NCI-H69 (cell line): Measurements from ENCODE around the gene MCF2.

Source experiments
- DNase-seq: peaks from one replicate; lab custom pipeline; 2025; lab: John Stamatoyannopoulos, UW

Gene MCF2

GRCh38 chrX:139600105-139600504 is 107.9 kb downstream of the MCF2 start:
- no peak for DNase-seq

DNA sequence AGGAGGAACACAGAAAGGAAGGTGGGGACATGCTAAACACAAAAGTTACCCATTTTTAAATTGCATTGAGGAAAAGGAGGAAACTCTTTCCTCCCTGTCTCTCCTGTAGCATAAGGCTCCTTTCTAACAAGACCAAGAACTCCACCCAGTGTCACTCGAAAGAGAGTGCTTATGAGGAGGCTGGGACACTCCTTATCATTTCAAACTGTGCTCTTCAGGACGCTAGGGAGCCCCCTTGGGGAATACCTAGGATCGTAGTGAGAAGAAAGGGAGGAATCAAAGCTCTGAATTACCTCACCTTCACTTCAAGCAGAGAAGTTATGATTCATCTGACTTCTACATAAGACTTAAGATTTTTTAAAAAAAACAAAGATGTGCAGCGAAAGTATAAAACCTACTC is 111.9 kb downstream of the MCF2 start:
- no peak for DNase-seq

- no peak for DNase-seq
Measured at GRCh38 chrX:139585613-139586012, 122.4 kb downstream of the MCF2 start.

GRCh38 chrX:139581068-139581467 is 126.9 kb downstream of the MCF2 start:
- DNase-seq: no peak

DNA sequence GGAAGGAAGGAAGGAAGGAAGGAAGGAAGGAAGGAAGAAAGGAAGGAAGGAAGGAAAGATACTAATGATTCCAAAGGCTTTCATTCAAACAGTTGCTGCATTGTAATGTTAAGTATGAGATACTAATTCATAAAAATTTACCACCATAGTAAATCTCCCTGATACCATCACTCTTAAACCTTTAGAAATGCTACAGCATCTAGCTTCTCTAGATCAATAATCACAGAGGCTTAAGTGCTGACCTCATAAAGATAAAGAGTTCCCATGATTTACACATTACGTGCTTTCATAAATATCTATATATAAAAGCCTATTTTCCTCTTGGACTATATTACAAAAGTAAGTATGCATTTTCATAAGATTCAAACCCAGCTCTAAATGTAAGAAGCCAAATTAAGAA is 141.0 kb downstream of the MCF2 start:
- DNase-seq: no peak

GRCh38 chrX:139563251-139563650 is 144.7 kb downstream of the MCF2 start:
- no peak for DNase-seq

DNA sequence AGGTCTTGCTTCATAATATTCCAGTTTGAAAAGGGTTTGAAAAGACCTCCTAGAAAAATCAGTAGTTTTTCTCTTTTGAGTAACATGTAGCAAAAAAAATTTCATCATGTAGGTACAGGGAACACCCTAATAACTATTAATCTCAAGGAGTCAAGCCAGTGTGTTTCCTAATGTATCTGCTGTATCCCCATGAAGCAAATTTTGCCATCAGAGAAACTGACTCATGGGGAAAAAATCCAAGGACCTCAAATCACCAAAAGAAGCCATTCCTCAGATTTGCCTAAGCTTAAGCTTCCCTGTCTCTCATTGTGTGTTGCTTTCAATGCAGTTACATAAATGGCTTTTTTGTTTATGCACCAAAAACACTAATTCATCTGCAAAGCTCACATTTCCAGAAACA is 147.7 kb downstream of the MCF2 start:
- DNase-seq: no peak

DNA sequence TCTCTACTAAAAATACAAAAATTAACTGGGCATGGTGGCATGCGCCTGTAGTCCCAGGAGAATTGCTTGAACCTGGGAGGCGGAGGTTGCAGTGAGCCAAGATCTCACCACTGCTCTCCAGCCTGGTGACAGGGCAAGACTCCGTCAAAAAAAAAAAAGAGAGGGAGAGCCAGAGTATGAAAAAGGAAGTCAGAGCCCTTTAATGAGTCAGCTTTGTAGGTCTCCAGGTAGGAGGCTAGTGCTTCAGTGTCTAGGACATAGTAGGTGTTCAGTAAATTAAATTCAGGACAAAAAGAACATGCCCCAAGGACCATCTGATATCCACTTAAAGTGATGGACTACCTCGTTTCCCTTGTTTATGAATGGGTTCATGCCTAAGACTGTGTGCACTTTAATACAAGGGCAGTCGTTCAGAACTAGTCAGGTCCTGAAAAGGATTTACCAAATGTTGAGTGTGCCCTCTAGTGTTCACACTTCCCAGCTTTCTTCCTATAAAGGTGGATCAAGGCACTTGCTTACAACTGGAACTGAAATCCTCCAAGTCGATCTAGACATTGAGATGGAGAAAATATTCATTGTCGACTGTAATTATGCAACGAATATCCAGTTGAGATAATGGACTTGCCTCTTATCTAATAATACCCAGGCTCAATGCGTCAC is 148.5 kb downstream of the MCF2 start:
- peak; percentile 52 for DNase-seq

GRCh38 chrX:139554991-139555675 is 152.8 kb downstream of the MCF2 start:
- no peak for DNase-seq

DNA sequence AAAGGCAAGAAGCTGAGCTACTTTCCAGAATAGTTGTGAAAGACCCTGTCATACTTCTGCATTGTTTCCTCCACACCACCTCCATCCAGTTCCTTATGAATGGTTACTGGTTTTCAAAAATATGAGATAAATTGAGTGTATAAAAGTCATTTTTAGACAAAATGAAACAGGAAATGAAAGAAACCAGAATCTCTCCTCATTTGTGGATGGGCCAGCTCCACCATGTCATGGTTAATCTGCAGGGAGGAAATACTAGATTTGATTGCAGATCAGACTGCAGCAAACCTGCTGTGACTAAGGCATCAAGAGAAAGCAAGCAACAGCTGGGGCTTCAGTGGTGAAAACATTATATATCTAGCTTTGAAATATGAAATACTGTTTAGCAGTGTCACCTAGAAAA is 153.6 kb downstream of the MCF2 start:
- no peak for DNase-seq

GRCh38 chrX:139544591-139544990 is 163.4 kb downstream of the MCF2 start:
- DNase-seq: no peak

GRCh38 chrX:139543920-139544319 is 164.0 kb downstream of the MCF2 start:
- DNase-seq: no peak

DNA sequence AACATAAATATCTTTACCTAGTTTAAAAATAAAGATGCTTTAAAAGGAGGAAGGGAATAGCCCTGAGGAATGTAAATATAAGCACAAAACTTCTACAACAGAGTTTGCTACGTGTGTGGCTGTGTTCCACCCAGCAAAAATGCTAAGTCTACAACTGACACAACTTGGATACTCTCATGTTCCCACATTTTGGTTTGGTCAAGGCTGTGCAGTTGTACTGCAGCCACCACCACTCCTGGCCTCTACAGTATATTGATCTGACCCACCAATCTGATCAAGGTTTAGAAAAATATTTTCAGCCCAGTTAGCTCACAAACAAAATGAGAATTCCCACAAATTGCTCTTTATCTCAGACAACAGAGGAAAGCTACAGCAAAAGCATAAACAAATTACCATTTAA is 165.3 kb downstream of the MCF2 start:
- DNase-seq: no peak

GRCh38 chrX:139538907-139539790 is 168.8 kb downstream of the MCF2 start:
- DNase-seq: no peak

DNA sequence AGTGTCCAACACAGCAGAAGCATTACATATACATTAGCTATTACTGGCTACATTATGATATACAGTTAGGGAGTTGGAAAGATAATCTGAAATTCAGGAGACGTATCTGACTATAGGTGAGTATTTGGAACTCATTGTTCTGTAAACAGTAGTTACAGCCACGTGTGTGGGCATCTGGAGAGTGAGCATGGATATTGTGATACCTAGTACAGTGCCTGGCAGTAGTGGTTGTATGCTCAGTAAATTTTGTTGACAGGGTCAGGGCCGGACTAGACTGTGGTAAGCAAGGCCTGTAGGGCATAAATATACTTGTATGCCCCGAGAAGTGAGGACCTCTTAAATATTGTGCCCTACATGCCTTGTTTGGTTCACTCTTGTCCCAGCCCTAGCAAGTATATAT is 174.5 kb downstream of the MCF2 start:
- no peak for DNase-seq

GRCh38 chrX:139532834-139533233 is 175.1 kb downstream of the MCF2 start:
- no peak for DNase-seq
